A549 (cell line): ENCODE measurements around the gene SIM2. TPM values are rescaled to one million over a fixed set of nuclear protein-coding genes. Genes with fewer than 3 reads are reported as not detected.

Source experiments
- ATAC-seq, 2 experiments: fragments of 200-7000 bp in 1 of 2; fragments of >200 bp in 1 of 2; cut with Nextera tagmentation in 1 of 2; cut with Tn5 transposase in 1 of 2; 3 replicates each; pipeline versions ENCODE4 v1.8.0 to v1.9.1; 2018 to 2020; ENCODE audit warnings: mild to moderate bottlenecking in 1 of 2, moderate library complexity in 1 of 2
- CTCF ChIA-PET: fragments of 300-600 bp; sonication (Branson Sonifier 250); formaldehyde crosslinking; extraction: SDS; loops from one replicate; lab custom pipeline; 2021; ENCODE audit warnings: antibody characterized with exemption, inconsistent platforms; lab: Yijun Ruan, JAX
- POLR2A ChIA-PET: fragments of 350-600 bp; formaldehyde crosslinking; extraction: SDS; loops from one replicate; lab custom pipeline; 2021; ENCODE audit warnings: antibody characterized with exemption, inconsistent platforms; lab: Yijun Ruan, JAX
- DNase-seq, 2 experiments: peaks; one replicate each; pipeline versions ENCODE4 v3.0.0 to v3.0.0-alpha.2; 2011 to 2016; ENCODE audit warnings: low read depth in 1 of 2, low spot score in 1 of 2
- FAIRE-seq: peaks from 2 replicates; lab custom pipeline; 2011; peaks lifted over from hg19 to GRCh38; lab: Jason Lieb, UNC
- H3K27ac ChIP-seq, 2 experiments: fragments of >200 bp; sonication (Bioruptor Twin); formaldehyde crosslinking; 3 replicates each; pipeline ENCODE4 v1.5.1; 2016 to 2017
- H3K4me1 ChIP-seq: fragments of >200 bp; sonication (Bioruptor Twin); formaldehyde crosslinking; 3 replicates; pipeline ENCODE4 v1.6.1; 2016
- H3K4me2 ChIP-seq: fragments of >200 bp; sonication (Bioruptor Twin); formaldehyde crosslinking; 3 replicates; pipeline ENCODE4 v1.6.1; 2016
- H3K4me3 ChIP-seq: fragments of >200 bp; sonication (Bioruptor Twin); formaldehyde crosslinking; 3 replicates; pipeline ENCODE4 v1.5.1; 2016
- H3K9me3 ChIP-seq: fragments of >200 bp; sonication (Bioruptor Twin); formaldehyde crosslinking; 3 replicates; pipeline ENCODE4 v1.6.1; 2016
- CEBPB ChIP-seq, 2 experiments: fragments of >200 bp in 1 of 2; sonication (Bioruptor Twin) in 1 of 2; formaldehyde crosslinking in 1 of 2; IDR thresholded peaks; 2 replicates each; pipeline ENCODE4 v1.6.1; 2012 to 2016
- CTCF ChIP-seq: fragments of >200 bp; sonication (Bioruptor Twin); formaldehyde crosslinking; IDR thresholded peaks from 3 replicates; pipeline ENCODE4 v1.5.1; 2016
- ESRRA ChIP-seq: fragments of 150-350 bp; IDR thresholded peaks from 2 replicates; pipeline ENCODE4 v1.6.1; 2014; ENCODE audit warnings: mild to moderate bottlenecking, low read length, borderline replicate concordance
- HES2 ChIP-seq: fragments of >200 bp; sonication (Bioruptor Twin); formaldehyde crosslinking; IDR thresholded peaks from 2 replicates; pipeline ENCODE4 v1.6.1; 2016
- HOXB13 ChIP-seq: fragments of 250-450 bp; sonication (Bioruptor Pico); IDR thresholded peaks from 2 replicates; pipeline ENCODE4 v1.5.0; 2020; ENCODE audit warnings: low read depth, mild to moderate bottlenecking, moderate library complexity
- HOXB5 ChIP-seq: fragments of 250-450 bp; sonication (Bioruptor Pico); IDR thresholded peaks from 2 replicates; pipeline ENCODE4 v1.5.0; 2020; ENCODE audit warnings: mild to moderate bottlenecking, moderate library complexity
- JUN ChIP-seq, 2 experiments: fragments of >200 bp; sonication (Bioruptor Twin); formaldehyde crosslinking; IDR thresholded peaks; 2 replicates in 1 of 2; 3 replicates in 1 of 2; pipeline ENCODE4 v1.6.1; 2016 to 2017
- KDM1A ChIP-seq: fragments of 200-600 bp; sonication (generic); IDR thresholded peaks from 2 replicates; pipeline ENCODE4 v1.6.1; 2016; ENCODE audit warnings: low read depth, mild to moderate bottlenecking
- KDM5A ChIP-seq: fragments of 200-600 bp; sonication (generic); IDR thresholded peaks from 2 replicates; pipeline ENCODE4 v1.6.1; 2016; ENCODE audit warnings: antibody characterized with exemption, mild to moderate bottlenecking
- MAFK ChIP-seq: fragments of 450-650 bp; IDR thresholded peaks from 2 replicates; pipeline ENCODE4 v1.6.1; 2014; ENCODE audit not compliant: partially characterized antibody
- MAZ ChIP-seq: fragments of 150-350 bp; IDR thresholded peaks from 2 replicates; pipeline ENCODE4 v1.6.1; 2014; ENCODE audit warnings: antibody characterized with exemption, low read depth, low read length, borderline replicate concordance
- MYC ChIP-seq: IDR thresholded peaks from 2 replicates; pipeline ENCODE4 v1.6.1; 2012; ENCODE audit warnings: mild to moderate bottlenecking, inconsistent platforms, low read length, improper control_type of control experiment, borderline replicate concordance
- NPAS2 ChIP-seq: fragments of 250-450 bp; sonication (Bioruptor Pico); IDR thresholded peaks from 2 replicates; pipeline ENCODE4 v1.8.0; 2022; ENCODE audit warnings: mild to moderate bottlenecking, moderate library complexity, borderline replicate concordance
- NR3C1 ChIP-seq: fragments of >200 bp; sonication (Bioruptor Twin); formaldehyde crosslinking; IDR thresholded peaks from 3 replicates; pipeline ENCODE4 v1.6.1; 2017
- POLR2A ChIP-seq: IDR thresholded peaks from 2 replicates; pipeline ENCODE4 v1.6.1; 2012; ENCODE audit warnings: mild to moderate bottlenecking, low read length
- RAD21 ChIP-seq, 2 experiments: fragments of >200 bp in 1 of 2; sonication (Bioruptor Twin) in 1 of 2; formaldehyde crosslinking in 1 of 2; IDR thresholded peaks in 1 of 2; conservative IDR thresholded peaks in 1 of 2; 2 replicates in 1 of 2; 3 replicates in 1 of 2; pipeline ENCODE4 v1.6.1; 2012 to 2018; ENCODE audit warnings: inconsistent platforms in 1 of 2
- RARB ChIP-seq: fragments of 250-450 bp; sonication (Bioruptor Pico); IDR thresholded peaks from 2 replicates; pipeline ENCODE4 v1.8.0; 2021; ENCODE audit warnings: mild to moderate bottlenecking, moderate library complexity
- RCOR1 ChIP-seq: fragments of 150-350 bp; IDR thresholded peaks from 2 replicates; pipeline ENCODE4 v1.6.1; 2014; ENCODE audit warnings: antibody characterized with exemption, low read length, low read depth
- RFX5 ChIP-seq: fragments of 450-650 bp; IDR thresholded peaks from 2 replicates; pipeline ENCODE4 v1.7.1; 2014; ENCODE audit warnings: antibody characterized with exemption, mild to moderate bottlenecking, moderate library complexity
- TP53 ChIP-seq: fragments of 250-450 bp; sonication (Bioruptor Pico); IDR thresholded peaks from 2 replicates; pipeline ENCODE4 v1.5.0; 2021; ENCODE audit warnings: mild to moderate bottlenecking, moderate library complexity
- WGBS: methylation state at CpG from one replicate; pipeline ENCODE4 v1.1.6; 2017; ENCODE audit errors: missing lambda C conversion rate; 5-methylcytosine and 5-hydroxymethylcytosine counted together
- polyA plus RNA-seq, 4 experiments: library from polyadenylated mRNA; depleted of rRNA in 3 of 4; stranded (reverse); fragments of >200 nt; fragmentation: RNase III in 1 of 4; extraction: RNeasy Plus Mini Kit Qiagen cat#74134 plus additional on column Dnase treatment in 1 of 4; gene quantifications; 2 replicates in 3 of 4; 3 replicates in 1 of 4; pipeline ENCODE4 v1.2.3, GENCODE V29; 2011 to 2017
- TF ChIP-seq, protein P1 (sequence below): fragments of 250-450 bp; sonication (Bioruptor Pico); IDR thresholded peaks from 2 replicates; pipeline ENCODE4 v1.5.0; 2020; ENCODE audit warnings: low read depth, mild to moderate bottlenecking, moderate library complexity
- TF ChIP-seq, protein P2 (sequence below): fragments of 150-350 bp; IDR thresholded peaks from 2 replicates; pipeline ENCODE4 v1.6.1; 2014; ENCODE audit warnings: low read depth, mild to moderate bottlenecking, low read length
- TF ChIP-seq, protein P3 (sequence below): IDR thresholded peaks from 2 replicates; pipeline ENCODE4 v1.6.1; 2012; ENCODE audit warnings: low read depth, borderline replicate concordance
- TF ChIP-seq, protein P4 (sequence below): IDR thresholded peaks from 2 replicates; pipeline ENCODE4 v1.6.1; 2012

SIM2 gene
- polyA plus RNA-seq, 2 of the 4 experiments (the other 2 are of a cell fraction), result 12.6 to 13.4 TPM

GRCh38 chr21:36663033-36663855 lies 35.7 kb upstream of the SIM2 start:
- ChIA-PET CTCF (interaction anchor here (0.6 to 3.0 kb wide), 11 partner anchors 7 to 266 kb away, joined by 3 to 16 read pairs (median 5); no protein-coding TSS in a partner anchor), POLR2A (no interaction called here)
- H3K9me3 ChIP-seq, result no peaks in the 10 kb centered on the region
- H3K27ac ChIP-seq, result peak overlapping the region in 1 of 2 experiments; percentile 68; a peak in 3 of 6 replicates
- 81% methylated on average over 18 of the region's 18 CpGs for WGBS
- no peak for TF ChIP-seq RARB (CRISPR knock-in tag)
- no peak for TF ChIP-seq KDM5A
- no peak for DNase-seq
- H3K4me3 ChIP-seq, result no peak overlapping the region
- ATAC-seq, result no peak
- peak overlapping the region; percentile 16; the same call in 1 of the 3 replicates for H3K4me2 ChIP-seq
- FAIRE-seq, result no peak
- H3K4me1 ChIP-seq, result peaks cover 14% of the 10 kb centered on the region; the same call in 1 of the 3 replicates

DNA sequence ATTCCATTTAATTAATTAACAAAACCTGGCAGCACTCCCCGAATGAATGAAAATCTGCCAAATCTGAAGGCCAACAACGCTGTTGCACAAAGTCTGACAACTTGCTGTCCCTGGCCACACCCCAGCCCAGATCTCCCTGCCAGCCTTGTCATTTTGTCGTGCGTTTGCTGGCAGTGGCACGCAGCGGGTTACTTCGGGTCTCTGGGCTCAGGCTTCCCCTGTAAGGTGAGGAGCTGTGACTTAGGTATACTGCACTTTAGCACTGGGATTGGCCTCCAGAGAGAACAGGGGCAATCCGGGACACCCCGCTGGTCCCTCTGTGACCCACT lies 34.3 kb upstream of the SIM2 start:
- ATAC-seq (no peak), DNase-seq (no peak), FAIRE-seq (no peak)
- no peak for TF ChIP-seq POLR2A
- no peak for TF ChIP-seq RFX5
- TF ChIP-seq RCOR1, result no peak
- TF ChIP-seq MAFK, result no peak
- TF ChIP-seq ESRRA, result no peak
- TF ChIP-seq, protein P1, sequence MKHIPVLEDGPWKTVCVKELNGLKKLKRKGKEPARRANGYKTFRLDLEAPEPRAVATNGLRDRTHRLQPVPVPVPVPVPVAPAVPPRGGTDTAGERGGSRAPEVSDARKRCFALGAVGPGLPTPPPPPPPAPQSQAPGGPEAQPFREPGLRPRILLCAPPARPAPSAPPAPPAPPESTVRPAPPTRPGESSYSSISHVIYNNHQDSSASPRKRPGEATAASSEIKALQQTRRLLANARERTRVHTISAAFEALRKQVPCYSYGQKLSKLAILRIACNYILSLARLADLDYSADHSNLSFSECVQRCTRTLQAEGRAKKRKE (CRISPR knock-in tag), result no peak
- TF ChIP-seq HOXB5 (CRISPR knock-in tag), result no peak
- TF ChIP-seq MYC, result no peak
- TF ChIP-seq, protein P2, sequence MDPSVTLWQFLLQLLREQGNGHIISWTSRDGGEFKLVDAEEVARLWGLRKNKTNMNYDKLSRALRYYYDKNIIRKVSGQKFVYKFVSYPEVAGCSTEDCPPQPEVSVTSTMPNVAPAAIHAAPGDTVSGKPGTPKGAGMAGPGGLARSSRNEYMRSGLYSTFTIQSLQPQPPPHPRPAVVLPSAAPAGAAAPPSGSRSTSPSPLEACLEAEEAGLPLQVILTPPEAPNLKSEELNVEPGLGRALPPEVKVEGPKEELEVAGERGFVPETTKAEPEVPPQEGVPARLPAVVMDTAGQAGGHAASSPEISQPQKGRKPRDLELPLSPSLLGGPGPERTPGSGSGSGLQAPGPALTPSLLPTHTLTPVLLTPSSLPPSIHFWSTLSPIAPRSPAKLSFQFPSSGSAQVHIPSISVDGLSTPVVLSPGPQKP, result no peak
- no peak for TF ChIP-seq JUN (IDR thresholded peaks at IDR 0.05)
- TF ChIP-seq RAD21 (conservative IDR thresholded peaks at IDR 0.05 in 1 of 2, IDR thresholded peaks at IDR 0.05 in 1 of 2), result no peak
- H3K9me3 ChIP-seq, result no peaks in the 10 kb centered on the region
- ChIA-PET POLR2A (no interaction called here), CTCF (interaction anchor here (1.0 to 2.5 kb wide), 5 partner anchors 9 to 265 kb away, joined by 3 to 10 read pairs (median 5); no protein-coding TSS in a partner anchor)
- H3K4me1 ChIP-seq, result peaks cover 14% of the 10 kb centered on the region; the same call in 1 of the 3 replicates
- H3K4me3 ChIP-seq, result no peak overlapping the region
- no peak overlapping the region; a peak in 1 of 6 replicates for H3K27ac ChIP-seq
- no peak overlapping the region for H3K4me2 ChIP-seq
- 86% methylated on average over 9 of the region's 9 CpGs for WGBS

- ChIA-PET CTCF (interaction anchor here (0.7 kb wide), 2 partner anchors 235 to 1480 kb away, joined by 3 read pairs; no protein-coding TSS in a partner anchor), POLR2A (no interaction called here)
- FAIRE-seq, result no peak
Measured at GRCh38 chr21:36665806-36666205, 33.1 kb upstream of the SIM2 start.

GRCh38 chr21:36668713-36669112 lies 30.2 kb upstream of the SIM2 start:
- H3K4me1 ChIP-seq, result peaks cover 3% of the 10 kb centered on the region; the same call in 1 of the 3 replicates
- H3K4me3 ChIP-seq, result no peak overlapping the region
- no peak for DNase-seq
- no peaks in the 10 kb centered on the region for H3K9me3 ChIP-seq
- H3K4me2 ChIP-seq, result no peak overlapping the region
- no peak overlapping the region for H3K27ac ChIP-seq
- ChIA-PET CTCF (interaction anchor here (1.0 to 1.2 kb wide), 4 partner anchors 36 to 261 kb away, joined by 3 read pairs; no protein-coding TSS in a partner anchor), POLR2A (no interaction called here)
- ATAC-seq, result no peak
- 94% methylated on average over 4 of the region's 9 CpGs for WGBS
- no peak for FAIRE-seq
- TF ChIP-seq MYC (no peak), KDM1A (no peak), CTCF (no peak), NPAS2 (no peak), MAZ (no peak), CEBPB (IDR thresholded peaks at IDR 0.05) (no peak), TP53 (CRISPR knock-in tag) (no peak), MAFK (no peak), NR3C1 (no peak), HES2 (no peak)
- TF ChIP-seq, protein P3, sequence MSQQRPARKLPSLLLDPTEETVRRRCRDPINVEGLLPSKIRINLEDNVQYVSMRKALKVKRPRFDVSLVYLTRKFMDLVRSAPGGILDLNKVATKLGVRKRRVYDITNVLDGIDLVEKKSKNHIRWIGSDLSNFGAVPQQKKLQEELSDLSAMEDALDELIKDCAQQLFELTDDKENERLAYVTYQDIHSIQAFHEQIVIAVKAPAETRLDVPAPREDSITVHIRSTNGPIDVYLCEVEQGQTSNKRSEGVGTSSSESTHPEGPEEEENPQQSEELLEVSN, result no peak
- TF ChIP-seq, protein P4, sequence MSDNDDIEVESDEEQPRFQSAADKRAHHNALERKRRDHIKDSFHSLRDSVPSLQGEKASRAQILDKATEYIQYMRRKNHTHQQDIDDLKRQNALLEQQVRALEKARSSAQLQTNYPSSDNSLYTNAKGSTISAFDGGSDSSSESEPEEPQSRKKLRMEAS, result no peak

More at GRCh38 chr21:36665806-36666205, 33.1 kb upstream of the SIM2 start:
- no peak for ATAC-seq
- no peak overlapping the region for H3K27ac ChIP-seq
- no peak for DNase-seq
- no peak overlapping the region for H3K4me3 ChIP-seq
- 100% methylated on average over 5 of the region's 6 CpGs for WGBS
- no peaks in the 10 kb centered on the region for H3K9me3 ChIP-seq
- no peak for TF ChIP-seq HOXB13
- peaks cover 14% of the 10 kb centered on the region; the same call in 1 of the 3 replicates for H3K4me1 ChIP-seq
- no peak overlapping the region for H3K4me2 ChIP-seq
